ENCODE results near the gene ALDH3B2.
"Not testable (repeated sequence)": the region's sequence is repeated elsewhere in the genome, so short reads cannot be mapped to it uniquely, and the experiment has no call there.

- TF ChIP-seq CTCF, POLR2A (IDR thresholded peaks at IDR 0.05): not testable (repeated sequence)
These were observed 52.5 kb downstream of the ALDH3B2 start for GRCh38 chr11:67621928-67622327.
